Neural cell (in vitro differentiated cells): ENCODE data around the gene COL3A1. TPM values are rescaled to one million over a fixed set of nuclear protein-coding genes. Genes with fewer than 3 reads are reported as not detected.

Experiments used
- H2AFZ ChIP-seq: fragments of 200-600, 300-800 bp; sonication (generic), shearing (Covaris generic); 2 replicates; pipeline ENCODE4 v1.6.0; 2014; ENCODE audit warnings: low read depth, mild to moderate bottlenecking, antibody characterized with exemption, low read length, moderate library complexity
- H3F3A ChIP-seq: fragments of 200-600 bp; shearing (Covaris generic); 2 replicates; pipeline ENCODE4 v1.6.1; 2016; ENCODE audit warnings: mild to moderate bottlenecking, moderate library complexity, mixed read lengths, antibody characterized with exemption, low read length; ENCODE audit not compliant: insufficient read depth, poor library complexity, severe bottlenecking
- H3K27ac ChIP-seq: fragments of 200-600, 300-800 bp; sonication (generic), shearing (Covaris generic); 2 replicates; pipeline ENCODE4 v1.5.1; 2014; ENCODE audit warnings: mild to moderate bottlenecking, low read length, moderate library complexity
- H3K27me3 ChIP-seq: fragments of 300-800, 200-600 bp; sonication (generic), shearing (Covaris generic); 2 replicates; pipeline ENCODE4 v1.6.0; 2014; ENCODE audit warnings: mild to moderate bottlenecking, low read depth, low read length, moderate library complexity; ENCODE audit not compliant: insufficient read depth
- H3K36me3 ChIP-seq: fragments of 300-800, 200-600 bp; sonication (generic), shearing (Covaris generic); 2 replicates; pipeline ENCODE4 v1.5.1; 2014; ENCODE audit warnings: mild to moderate bottlenecking, antibody characterized with exemption, low read length, moderate library complexity; ENCODE audit not compliant: insufficient read depth
- H3K4me2 ChIP-seq: fragments of 300-800, 200-600 bp; sonication (generic), shearing (Covaris generic); 2 replicates; pipeline ENCODE4 v1.6.0; 2014; ENCODE audit warnings: mild to moderate bottlenecking, low read length
- H3K4me3 ChIP-seq: fragments of 300-800, 200-600 bp; sonication (generic), shearing (Covaris generic); 2 replicates; pipeline ENCODE4 v1.5.1; 2014; ENCODE audit warnings: mild to moderate bottlenecking, low read length, moderate library complexity
- H3K79me2 ChIP-seq: fragments of 200-600 bp; shearing (Covaris generic); replicated peaks from 2 replicates; pipeline ENCODE4 v1.6.0; 2014; ENCODE audit warnings: mild to moderate bottlenecking, low read length, moderate library complexity; ENCODE audit not compliant: insufficient read depth
- H3K9ac ChIP-seq: fragments of 300-800, 200-600 bp; sonication (generic), shearing (Covaris generic); 2 replicates; pipeline ENCODE4 v1.6.1; 2016; ENCODE audit warnings: mild to moderate bottlenecking, low read length, mixed read lengths
- H3K9me2 ChIP-seq: fragments of 200-600 bp; shearing (Covaris generic); 2 replicates; pipeline ENCODE4 v1.6.1; 2016; ENCODE audit warnings: mild to moderate bottlenecking, low read length, mixed read lengths; ENCODE audit not compliant: insufficient read depth
- H3K9me3 ChIP-seq: fragments of 200-600, 300-800 bp; sonication (generic), shearing (Covaris generic); 2 replicates; pipeline ENCODE4 v1.6.1; 2016; ENCODE audit warnings: mild to moderate bottlenecking, mixed run types, low read length, moderate library complexity, mixed read lengths
- H4K20me1 ChIP-seq: fragments of 200-600 bp; shearing (Covaris generic); 2 replicates; pipeline ENCODE4 v1.6.1; 2016; ENCODE audit warnings: mild to moderate bottlenecking, mixed run types; ENCODE audit not compliant: insufficient read depth
- EP300 ChIP-seq: fragments of 450-650 bp; conservative IDR thresholded peaks from 2 replicates; pipeline ENCODE4 v1.6.1; 2014; ENCODE audit warnings: antibody characterized with exemption, mild to moderate bottlenecking, moderate library complexity; ENCODE audit not compliant: poor library complexity, severe bottlenecking
- MXI1 ChIP-seq: fragments of 450-650 bp; conservative IDR thresholded peaks from 2 replicates; pipeline ENCODE4 v1.6.1; 2014; ENCODE audit warnings: antibody characterized with exemption, mild to moderate bottlenecking; ENCODE audit not compliant: poor library complexity, severe bottlenecking
- RAD21 ChIP-seq: fragments of 450-650 bp; conservative IDR thresholded peaks from 2 replicates; pipeline ENCODE4 v1.6.1; 2014; ENCODE audit warnings: antibody characterized with exemption, mild to moderate bottlenecking, moderate library complexity
- TAF1 ChIP-seq: IDR thresholded peaks from 2 replicates; pipeline ENCODE4 v1.6.1; 2012; ENCODE audit warnings: low read depth
- polyA plus RNA-seq: library from polyadenylated mRNA; depleted of rRNA; stranded (reverse); fragments of >200 nt; gene quantifications from 2 replicates; pipeline ENCODE4 v1.2.3, GENCODE V29; 2014
- TF ChIP-seq, protein P1 (sequence below): IDR thresholded peaks from 2 replicates; pipeline ENCODE4 v1.6.1; 2012; ENCODE audit warnings: borderline replicate concordance
- TF ChIP-seq, protein P2 (sequence below): fragments of 450-650 bp; IDR thresholded peaks from 2 replicates; pipeline ENCODE4 v1.5.1; 2014; ENCODE audit warnings: antibody characterized with exemption, mild to moderate bottlenecking, moderate library complexity; ENCODE audit not compliant: poor library complexity, severe bottlenecking

The COL3A1 gene
- polyA plus RNA-seq, 1 donor from 2014 or later = 1.3 TPM

DNA sequence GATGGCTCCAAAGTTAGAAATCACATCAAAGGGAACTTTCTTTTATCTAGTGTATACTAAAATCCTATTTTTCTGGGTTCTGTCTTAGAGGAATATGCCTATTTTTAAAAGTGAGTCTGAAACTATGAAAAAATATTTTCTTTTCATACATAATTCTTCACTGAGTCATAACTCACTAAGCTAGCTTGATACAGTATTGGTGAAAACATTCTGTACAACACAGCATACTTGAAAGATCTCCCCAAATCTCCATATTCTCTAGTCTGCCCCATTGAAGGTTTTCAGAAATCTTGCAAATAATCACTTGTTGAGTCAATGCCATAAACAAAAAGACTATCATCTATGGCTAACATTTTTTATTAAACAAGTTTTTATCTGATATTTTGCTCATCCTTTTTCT lies 44.5 kb downstream of the COL3A1 start:
- H3F3A ChIP-seq = no peaks in the 10 kb centered on the region
- H3K4me2 ChIP-seq = no peak overlapping the region
- H3K9me2 ChIP-seq = no peaks in the 10 kb centered on the region
- H3K27me3 ChIP-seq = no peaks in the 10 kb centered on the region
- H3K79me2 ChIP-seq = no peaks in the 10 kb centered on the region
- H3K36me3 ChIP-seq = no peaks in the 10 kb centered on the region
- H4K20me1 ChIP-seq = no peaks in the 10 kb centered on the region
- no peak overlapping the region for H3K4me3 ChIP-seq
- no peak overlapping the region for H2AFZ ChIP-seq
- no peak overlapping the region for H3K27ac ChIP-seq
- H3K9ac ChIP-seq = no peak overlapping the region
- TF ChIP-seq, protein P1, sequence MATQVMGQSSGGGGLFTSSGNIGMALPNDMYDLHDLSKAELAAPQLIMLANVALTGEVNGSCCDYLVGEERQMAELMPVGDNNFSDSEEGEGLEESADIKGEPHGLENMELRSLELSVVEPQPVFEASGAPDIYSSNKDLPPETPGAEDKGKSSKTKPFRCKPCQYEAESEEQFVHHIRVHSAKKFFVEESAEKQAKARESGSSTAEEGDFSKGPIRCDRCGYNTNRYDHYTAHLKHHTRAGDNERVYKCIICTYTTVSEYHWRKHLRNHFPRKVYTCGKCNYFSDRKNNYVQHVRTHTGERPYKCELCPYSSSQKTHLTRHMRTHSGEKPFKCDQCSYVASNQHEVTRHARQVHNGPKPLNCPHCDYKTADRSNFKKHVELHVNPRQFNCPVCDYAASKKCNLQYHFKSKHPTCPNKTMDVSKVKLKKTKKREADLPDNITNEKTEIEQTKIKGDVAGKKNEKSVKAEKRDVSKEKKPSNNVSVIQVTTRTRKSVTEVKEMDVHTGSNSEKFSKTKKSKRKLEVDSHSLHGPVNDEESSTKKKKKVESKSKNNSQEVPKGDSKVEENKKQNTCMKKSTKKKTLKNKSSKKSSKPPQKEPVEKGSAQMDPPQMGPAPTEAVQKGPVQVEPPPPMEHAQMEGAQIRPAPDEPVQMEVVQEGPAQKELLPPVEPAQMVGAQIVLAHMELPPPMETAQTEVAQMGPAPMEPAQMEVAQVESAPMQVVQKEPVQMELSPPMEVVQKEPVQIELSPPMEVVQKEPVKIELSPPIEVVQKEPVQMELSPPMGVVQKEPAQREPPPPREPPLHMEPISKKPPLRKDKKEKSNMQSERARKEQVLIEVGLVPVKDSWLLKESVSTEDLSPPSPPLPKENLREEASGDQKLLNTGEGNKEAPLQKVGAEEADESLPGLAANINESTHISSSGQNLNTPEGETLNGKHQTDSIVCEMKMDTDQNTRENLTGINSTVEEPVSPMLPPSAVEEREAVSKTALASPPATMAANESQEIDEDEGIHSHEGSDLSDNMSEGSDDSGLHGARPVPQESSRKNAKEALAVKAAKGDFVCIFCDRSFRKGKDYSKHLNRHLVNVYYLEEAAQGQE = no peak
- H3K9me3 ChIP-seq = no peaks in the 10 kb centered on the region

DNA sequence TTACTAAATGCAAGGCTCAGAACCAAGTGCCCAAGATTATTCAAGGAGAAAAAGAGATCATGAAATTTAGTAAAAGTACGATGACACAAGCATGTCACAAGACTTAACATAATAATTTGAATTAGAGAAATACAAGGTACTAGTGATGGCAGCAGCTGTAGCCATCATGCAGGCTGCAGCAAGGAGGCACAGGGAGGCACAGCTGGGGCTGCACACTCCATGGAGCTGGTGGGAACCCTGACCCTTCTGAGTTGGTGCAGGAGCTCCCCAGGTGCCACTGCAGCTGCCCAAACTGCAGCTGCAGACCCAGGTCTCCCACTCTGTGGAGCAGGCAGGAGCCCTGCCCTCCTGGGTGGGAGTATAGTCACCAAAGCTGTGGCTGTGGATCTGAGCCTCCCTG lies 46.0 kb downstream of the COL3A1 start:
- H2AFZ ChIP-seq = no peak overlapping the region
- H4K20me1 ChIP-seq = no peaks in the 10 kb centered on the region
- no peaks in the 10 kb centered on the region for H3K27me3 ChIP-seq
- no peak overlapping the region for H3K4me3 ChIP-seq
- no peaks in the 10 kb centered on the region for H3K79me2 ChIP-seq
- H3K9ac ChIP-seq = no peak overlapping the region
- H3K4me2 ChIP-seq = no peak overlapping the region
- H3K9me2 ChIP-seq = no peaks in the 10 kb centered on the region
- no peaks in the 10 kb centered on the region for H3F3A ChIP-seq
- H3K27ac ChIP-seq = no peak overlapping the region
- TF ChIP-seq, protein P1 = no peak
- TF ChIP-seq, protein P2, sequence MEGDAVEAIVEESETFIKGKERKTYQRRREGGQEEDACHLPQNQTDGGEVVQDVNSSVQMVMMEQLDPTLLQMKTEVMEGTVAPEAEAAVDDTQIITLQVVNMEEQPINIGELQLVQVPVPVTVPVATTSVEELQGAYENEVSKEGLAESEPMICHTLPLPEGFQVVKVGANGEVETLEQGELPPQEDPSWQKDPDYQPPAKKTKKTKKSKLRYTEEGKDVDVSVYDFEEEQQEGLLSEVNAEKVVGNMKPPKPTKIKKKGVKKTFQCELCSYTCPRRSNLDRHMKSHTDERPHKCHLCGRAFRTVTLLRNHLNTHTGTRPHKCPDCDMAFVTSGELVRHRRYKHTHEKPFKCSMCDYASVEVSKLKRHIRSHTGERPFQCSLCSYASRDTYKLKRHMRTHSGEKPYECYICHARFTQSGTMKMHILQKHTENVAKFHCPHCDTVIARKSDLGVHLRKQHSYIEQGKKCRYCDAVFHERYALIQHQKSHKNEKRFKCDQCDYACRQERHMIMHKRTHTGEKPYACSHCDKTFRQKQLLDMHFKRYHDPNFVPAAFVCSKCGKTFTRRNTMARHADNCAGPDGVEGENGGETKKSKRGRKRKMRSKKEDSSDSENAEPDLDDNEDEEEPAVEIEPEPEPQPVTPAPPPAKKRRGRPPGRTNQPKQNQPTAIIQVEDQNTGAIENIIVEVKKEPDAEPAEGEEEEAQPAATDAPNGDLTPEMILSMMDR = no peak
- no peak for TF ChIP-seq RAD21
- no peak for TF ChIP-seq MXI1
- no peak for TF ChIP-seq TAF1
- no peak for TF ChIP-seq EP300
- H3K36me3 ChIP-seq = no peaks in the 10 kb centered on the region
- H3K9me3 ChIP-seq = no peaks in the 10 kb centered on the region
